HG02642 (cell line): ENCODE results near the gene GNG13.

ENCODE experiments used
- ATAC-seq: cut with Tn5 transposase; IDR thresholded peaks from one replicate; pipeline ENCODE4 v1.9.1; 2021; ENCODE audit warnings: mild to moderate bottlenecking; ENCODE audit not compliant: unreplicated experiment, poor library complexity

The GNG13 gene

DNA sequence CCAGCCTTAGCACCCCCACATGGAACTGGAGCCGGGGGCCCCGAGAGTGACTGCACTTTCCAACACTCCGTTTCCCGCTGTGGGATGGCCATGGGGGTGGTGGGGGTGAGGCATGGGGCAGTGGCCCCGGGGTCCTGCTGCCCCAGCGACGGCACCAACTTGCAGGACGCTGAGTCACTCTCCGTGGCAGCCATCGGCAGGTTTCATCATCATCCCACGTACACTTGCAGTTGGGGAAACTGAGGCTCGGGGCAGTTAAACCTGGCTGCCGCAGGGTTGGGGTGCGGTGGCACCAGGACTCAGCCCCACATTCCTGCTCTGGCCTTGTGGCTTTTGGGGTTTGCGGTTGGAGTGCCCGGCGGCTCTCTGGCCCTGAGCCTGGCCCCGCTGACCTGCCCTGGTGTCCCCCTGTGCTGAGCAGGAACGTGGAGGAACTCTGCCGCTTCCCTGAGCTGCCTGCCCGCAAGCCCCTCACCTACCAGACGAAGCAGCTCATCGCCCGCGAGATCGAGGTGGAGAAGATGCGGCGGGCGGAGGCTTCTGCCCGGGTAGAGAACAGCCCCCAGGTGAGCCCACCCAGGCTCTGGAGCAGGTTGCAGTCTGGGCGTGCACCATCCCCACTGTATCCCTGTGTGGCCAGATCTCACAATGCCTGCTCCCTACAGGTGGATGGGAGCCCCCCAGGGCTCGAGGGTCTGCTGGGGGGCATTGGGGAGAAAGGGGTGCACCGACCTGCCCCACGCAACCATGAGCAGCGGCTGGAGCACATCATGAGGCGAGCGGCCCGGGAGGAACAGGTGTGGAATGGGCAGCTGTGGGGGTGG, 4.0 kb downstream of the GNG13 start:
- ATAC-seq: no peak

- no peak for ATAC-seq
Observed at GRCh38 chr16:795580-796229, 4.8 kb downstream of the GNG13 start.

GRCh38 chr16:794853-795466, 5.6 kb downstream of the GNG13 start:
- ATAC-seq: no peak

DNA sequence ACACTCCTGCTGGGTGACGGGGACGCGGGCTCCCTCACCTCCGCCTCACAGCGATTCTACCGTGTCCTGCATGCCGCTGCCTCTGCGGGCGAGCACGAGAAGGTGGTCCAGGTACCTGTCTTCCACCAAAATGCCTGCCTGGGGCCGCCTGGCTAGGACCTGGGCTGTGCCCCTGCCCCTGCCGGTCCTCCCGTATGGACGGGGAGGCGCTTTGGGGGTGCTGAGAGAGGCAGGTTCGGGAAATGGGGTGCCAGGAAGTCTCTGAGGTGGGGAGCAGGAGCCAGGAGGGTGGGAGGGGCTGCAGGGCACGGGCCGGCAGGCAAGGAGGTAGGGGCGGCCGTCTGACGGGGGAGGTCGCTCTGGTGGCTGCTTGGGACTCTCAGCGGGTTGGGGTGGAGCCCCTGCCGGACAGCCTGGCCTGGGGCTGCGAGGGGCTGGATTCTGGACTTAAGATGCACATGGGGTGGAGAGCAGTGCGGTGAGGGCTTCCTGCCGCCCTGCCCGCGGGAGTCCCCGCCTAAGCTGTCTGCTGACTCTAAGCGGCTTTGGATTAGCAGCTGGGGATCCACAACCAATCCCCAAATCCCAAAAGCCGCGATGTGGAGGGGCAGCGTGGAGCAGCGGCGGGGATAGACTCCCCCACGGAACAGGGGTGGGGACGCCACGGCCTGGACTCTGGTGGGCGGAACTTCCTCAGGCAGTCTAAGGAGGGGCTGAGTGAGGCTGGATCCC, 6.3 kb downstream of the GNG13 start:
- ATAC-seq: no peak

GRCh38 chr16:793414-793813, 7.1 kb downstream of the GNG13 start:
- no peak for ATAC-seq

GRCh38 chr16:792221-792995, 8.1 kb downstream of the GNG13 start:
- ATAC-seq: no peak

GRCh38 chr16:791131-791530, 9.4 kb downstream of the GNG13 start:
- no peak for ATAC-seq

- ATAC-seq: no peak
Observed at GRCh38 chr16:790086-790485, 10.4 kb downstream of the GNG13 start.

DNA sequence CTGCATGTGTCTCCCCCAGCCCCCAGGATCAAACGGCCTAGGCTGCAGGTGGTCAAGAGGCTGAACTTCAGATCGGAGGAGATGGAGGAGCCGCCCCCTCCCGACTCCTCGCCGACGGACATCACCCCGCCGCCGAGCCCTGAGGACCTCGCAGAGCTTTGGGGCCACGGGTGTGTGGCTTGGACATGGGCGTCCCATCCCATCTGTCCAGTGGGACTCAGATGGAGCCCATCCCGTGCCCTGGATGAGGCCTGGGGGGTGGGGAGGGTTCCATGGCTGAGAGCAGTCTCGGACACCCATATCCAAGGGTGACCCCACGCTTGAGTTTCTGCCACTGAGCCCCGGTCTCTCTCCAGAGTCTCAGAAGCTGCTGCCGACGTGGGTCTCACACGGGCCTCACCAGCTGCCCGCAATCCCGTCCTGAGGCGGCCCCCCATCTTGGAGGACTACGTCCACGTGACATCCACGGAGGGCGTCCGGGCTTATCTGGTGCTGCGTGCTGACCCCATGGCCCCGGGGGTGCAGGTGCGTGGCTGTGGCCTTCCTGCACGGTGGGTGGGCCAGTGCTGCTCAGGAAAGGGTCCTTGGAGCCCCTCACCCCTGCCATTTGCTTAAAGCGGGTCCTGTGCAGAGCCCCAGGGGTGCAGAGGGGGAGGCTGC, 11.2 kb downstream of the GNG13 start:
- no peak for ATAC-seq

DNA sequence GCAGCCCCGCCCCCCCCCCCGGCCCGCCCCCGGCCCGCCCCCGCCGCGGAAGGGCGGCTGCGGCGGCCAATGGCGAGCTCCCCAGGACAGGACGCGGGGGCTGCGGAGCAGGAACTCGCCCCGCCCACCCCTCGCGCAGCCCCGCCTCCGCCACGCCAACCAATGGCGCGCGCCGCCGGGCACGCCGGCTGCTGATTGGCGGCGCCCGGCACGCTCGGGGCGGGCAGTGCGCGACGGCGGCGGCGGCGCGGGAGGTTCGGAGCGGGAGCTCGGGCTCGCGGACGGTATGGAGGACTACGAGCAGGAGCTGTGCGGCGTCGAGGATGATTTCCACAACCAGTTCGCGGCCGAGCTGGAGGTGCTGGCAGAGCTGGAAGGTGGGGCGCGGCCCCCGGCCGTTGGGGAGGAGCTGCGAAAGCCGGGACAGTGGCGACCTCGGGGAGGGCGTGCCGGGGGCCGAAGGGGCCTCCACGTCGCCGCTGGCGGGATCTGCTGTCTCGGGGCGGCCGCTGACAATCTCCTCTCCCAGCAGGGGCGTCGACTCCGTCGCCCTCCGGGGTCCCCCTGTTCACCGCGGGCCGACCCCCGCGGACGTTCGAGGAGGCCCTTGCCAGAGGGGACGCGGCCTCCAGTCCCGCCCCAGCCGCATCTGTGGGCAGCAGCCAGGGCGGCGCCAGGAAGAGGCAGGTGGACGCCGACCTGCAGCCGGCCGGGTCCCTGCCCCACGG, 12.0 kb downstream of the GNG13 start, which contains the start of gene CHTF18:
Gene CHTF18, plus strand, starts transcription at position 222 of the 728 bp plus-strand sequence. Its CDS starts 65 bp downstream, at position 287.
- peak; percentile 73 for ATAC-seq

DNA sequence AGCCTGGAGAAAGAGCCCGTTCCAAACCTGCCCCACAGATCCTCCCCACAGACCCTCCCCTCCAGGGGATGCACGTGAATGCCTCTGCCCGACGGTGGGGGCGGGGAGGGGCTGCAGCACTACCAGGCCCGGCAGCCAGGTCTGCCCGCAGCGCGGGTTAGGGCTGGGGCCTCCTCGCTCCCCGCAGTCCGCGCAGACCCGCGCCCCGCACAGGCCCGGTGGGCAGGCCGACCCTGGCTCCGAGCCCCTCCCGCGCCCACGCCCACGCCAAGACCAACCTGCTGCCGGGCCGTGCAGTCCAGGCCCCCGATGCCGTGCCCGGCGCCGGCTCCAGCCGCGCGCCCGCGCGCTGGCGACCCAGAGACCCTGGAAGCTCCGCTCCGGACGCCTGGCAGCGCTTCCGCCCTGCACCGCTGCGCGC, 12.5 kb downstream of the GNG13 start, which contains the start of gene RPUSD1:
Gene RPUSD1, minus strand, starts transcription at position 404 of the 421 bp plus-strand sequence. CDS start 644 bp downstream, outside the sequence.
- peak; percentile 22 for ATAC-seq

- ATAC-seq: no peak
Observed at GRCh38 chr16:787321-787966, 13.1 kb downstream of the GNG13 start.

- no peak for ATAC-seq
Observed at GRCh38 chr16:785563-786535, 14.7 kb downstream of the GNG13 start.

- ATAC-seq: no peak
Observed at GRCh38 chr16:784431-784830, 16.1 kb downstream of the GNG13 start.

GRCh38 chr16:783404-784161, 17.0 kb downstream of the GNG13 start:
- no peak for ATAC-seq

DNA sequence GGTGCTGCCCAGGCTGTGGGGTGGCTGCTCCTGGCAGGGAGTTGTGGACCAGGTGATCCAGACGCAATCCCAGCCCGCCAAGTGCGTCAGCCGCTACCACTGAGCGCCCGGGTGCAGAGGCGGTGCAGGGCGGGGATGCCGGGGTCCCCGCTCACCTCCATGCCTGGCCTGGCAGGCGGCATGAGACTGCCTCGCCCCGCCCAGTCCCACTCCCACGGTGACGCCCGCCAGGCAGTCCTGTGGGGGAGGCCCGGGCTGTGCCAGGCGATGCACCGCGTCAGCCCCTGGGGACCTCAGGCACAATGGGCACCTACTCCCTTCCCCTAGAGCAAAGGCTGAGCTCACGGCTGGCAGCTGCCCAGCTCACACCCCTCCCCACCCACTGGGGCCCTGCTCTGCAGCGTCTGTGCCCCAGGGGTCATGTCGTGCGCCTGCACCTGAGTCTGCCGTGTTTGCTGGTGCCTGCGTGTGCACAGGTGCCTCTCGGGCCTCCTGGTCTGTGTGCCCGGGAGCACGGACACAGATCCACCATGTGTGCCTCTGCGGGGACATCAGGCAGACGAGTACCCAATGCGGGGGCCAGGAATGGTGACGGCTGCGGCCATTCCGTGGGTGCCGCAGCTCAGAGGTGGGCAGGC, 17.6 kb downstream of the GNG13 start:
- no peak for ATAC-seq
